NCI-H2107 (cell line): ENCODE measurements around the gene PLA2G4E.

Experiments used
- DNase-seq: peaks from one replicate; lab custom pipeline; 2025; lab: John Stamatoyannopoulos, UW

The PLA2G4E gene

DNA sequence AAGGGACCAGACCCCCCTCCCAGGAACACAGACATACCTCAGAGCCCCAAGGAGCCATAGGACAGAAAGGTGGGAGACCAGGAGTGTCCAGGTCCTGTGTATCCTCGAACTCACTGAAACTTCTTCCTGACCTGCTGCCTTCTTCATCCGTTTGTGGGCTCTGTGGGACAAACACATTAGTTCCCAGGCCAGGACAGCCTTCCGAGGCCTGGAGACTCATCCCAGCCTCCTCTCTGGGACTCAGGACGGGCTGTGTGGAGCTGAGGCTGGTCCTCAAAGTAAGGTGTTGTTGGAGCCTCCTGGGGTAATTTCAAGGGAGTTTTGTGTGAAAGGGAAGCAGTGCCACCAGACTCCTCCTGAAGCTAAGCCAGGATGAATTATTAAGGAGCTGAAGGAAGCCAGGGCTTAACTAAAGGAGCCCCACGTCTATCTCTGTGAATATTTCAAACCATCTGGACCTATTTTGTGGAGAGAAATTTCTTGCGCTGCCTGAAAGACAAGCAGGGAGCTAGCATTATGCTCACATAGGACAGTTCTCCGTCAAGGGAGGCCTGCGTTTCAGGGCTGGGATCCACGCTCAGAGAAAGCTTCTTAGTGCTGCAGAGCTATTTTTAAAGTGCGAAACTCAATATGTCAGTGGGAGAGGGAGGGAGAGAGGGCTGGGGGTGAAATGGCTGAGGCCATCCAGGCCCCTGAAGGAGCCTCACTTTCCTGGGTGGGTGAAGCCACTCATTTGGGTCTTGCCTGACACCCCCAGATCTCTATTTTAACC lies 29.8 kb upstream of the PLA2G4E start:
- no peak for DNase-seq

DNA sequence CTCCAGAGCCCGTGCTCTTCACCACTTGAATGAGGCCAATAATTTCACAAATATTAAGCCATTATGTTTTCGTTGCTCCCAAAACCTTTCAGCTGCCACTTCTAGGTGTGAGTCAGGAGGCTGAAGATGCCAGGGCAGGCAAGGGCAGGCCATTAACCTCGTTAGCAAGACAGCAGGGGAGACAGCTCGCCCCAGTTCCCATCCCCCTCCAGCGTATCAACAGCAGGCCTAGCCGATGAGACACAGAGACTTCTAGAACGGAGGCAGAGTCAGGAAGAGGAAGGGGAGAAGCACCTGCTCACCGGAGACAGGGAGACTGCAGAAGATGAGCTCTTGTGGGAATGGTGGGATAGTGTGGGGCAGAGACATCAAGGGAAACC lies 28.0 kb upstream of the PLA2G4E start:
- no peak for DNase-seq

DNA sequence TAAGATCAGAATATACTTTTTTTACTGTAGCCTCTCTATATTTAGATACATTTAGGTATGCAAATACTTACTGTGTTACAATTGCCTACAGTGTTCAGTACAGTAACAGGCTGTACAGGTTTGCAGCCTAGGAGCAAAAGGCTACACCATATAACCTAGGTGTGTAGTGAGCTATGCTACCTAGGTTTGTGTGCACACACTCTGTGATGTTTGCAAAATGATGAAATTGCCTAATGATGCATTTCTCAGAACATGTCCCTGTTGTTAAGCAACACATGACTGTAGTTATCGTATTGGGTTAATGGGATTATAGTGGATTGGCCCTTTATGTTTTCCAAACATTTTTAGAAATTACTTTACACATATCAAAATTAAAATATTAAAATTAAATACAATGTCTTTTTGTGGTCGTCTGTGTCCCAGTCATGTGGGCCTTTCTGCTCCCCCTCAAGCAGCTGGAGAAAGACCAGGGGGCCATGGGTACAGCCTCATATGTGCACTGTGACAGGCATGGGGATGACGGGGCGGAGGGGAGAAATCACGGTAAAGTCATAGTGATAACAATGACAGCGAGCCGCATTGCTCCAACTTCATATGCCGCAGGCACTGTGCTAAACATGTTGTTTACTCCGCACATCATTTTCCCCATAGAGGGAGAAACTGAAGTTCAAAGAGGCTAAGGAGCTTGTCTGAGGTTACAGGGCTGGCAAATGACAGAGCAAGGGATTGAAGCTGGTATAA lies 27.4 kb upstream of the PLA2G4E start:
- DNase-seq: no peak

DNA sequence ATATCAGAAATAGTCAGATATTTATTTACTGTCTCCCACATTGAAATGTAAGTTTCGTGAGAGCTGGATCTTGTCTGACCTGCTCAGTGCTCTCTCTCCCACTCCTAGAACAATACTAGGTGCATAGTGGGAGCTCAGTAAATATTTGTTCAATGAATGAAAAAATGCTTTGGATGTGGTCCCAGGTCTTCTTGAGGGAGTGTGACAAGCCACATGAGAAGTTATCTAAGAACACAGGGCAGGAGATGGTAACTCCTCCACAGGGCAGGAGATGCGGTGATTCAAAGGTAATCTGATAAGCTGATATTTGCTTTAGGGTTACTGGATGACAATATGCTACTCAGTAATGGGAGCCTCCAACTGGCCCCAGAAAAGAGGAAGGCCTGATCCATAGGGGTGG lies 25.8 kb upstream of the PLA2G4E start:
- DNase-seq: no peak

GRCh38 chr15:42045211-42045615 lies 24.4 kb upstream of the PLA2G4E start:
- DNase-seq: no peak

DNA sequence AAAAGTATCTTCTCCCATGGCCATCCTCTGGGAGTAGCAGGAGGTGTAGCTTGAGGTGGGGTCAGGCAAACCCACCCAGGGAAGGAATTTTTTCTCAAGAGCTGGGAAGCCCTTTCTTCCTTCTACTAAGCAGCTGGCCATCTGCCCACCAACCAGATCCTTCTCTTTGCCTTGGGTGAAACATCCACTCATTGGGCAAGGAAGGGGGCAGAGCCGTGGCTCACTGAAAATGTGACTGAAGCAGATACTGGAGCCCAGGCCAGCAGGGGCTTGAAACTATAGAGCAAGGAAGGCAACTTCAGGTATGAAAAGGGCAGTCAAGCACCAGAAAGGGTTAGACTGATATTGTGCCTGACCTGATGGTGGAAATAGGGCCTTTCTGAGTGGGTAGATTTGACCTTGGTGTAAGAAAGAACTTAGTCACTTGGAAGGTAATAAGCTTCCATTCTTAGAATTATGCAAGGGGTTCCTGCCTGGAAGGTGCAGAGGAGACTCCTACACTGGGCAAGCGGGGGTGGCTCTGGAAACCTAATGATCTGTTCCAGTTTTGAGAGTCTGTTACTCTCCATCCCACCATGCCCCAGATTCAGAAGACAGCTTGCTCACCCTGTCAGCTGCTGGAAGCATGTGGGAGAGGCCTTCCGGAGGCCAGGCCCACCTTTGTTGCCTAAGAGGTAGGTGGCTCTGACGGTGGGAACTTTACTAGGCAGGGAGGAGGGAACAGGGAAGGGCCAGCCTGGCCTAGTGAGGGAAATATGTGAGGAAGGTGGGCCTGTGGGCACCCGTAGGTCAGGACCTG lies 22.0 kb upstream of the PLA2G4E start:
- no peak for DNase-seq

- DNase-seq: no peak
Measured at GRCh38 chr15:42038401-42038800, 17.6 kb upstream of the PLA2G4E start.

DNA sequence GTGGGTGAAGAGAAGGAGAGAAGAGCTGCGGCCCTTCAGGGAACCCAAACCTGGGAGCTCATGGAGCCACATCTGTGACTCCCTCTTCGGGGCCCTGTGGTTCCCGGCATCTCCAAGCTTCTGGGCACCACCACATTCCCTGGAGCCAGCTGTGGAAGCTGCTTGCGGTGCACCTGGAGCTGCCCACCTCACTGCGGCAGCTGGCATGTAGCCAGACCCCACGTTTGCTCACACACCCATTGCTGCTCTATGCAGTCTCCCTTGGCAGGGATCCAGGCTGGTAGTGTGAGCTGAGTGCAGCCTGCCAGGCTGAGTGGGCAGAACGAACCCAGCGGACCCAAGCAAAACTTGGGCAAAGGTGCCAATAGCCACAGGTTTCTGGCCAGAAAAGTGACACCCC lies 16.8 kb upstream of the PLA2G4E start:
- DNase-seq: peak; percentile 2

DNA sequence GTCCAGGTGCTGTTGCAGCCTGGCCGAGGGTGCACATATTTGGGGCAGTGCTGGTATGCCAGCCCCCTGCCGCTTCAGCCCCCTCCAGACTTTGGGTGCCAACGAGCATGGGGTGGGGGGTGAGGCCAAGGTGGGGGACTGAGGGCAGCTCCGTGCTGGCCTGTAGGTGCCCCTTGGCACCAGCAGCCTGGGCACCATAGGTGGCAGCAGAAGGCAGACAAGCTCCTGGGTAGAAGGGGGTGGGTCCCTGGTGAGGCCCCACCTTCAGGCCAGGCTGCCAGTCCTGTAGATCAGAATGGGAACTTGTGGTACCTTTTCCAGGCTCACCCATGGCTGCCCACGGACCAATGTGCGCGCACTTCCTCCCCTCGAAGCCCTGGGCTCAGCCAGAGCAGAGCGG lies 16.1 kb upstream of the PLA2G4E start:
- no peak for DNase-seq

DNA sequence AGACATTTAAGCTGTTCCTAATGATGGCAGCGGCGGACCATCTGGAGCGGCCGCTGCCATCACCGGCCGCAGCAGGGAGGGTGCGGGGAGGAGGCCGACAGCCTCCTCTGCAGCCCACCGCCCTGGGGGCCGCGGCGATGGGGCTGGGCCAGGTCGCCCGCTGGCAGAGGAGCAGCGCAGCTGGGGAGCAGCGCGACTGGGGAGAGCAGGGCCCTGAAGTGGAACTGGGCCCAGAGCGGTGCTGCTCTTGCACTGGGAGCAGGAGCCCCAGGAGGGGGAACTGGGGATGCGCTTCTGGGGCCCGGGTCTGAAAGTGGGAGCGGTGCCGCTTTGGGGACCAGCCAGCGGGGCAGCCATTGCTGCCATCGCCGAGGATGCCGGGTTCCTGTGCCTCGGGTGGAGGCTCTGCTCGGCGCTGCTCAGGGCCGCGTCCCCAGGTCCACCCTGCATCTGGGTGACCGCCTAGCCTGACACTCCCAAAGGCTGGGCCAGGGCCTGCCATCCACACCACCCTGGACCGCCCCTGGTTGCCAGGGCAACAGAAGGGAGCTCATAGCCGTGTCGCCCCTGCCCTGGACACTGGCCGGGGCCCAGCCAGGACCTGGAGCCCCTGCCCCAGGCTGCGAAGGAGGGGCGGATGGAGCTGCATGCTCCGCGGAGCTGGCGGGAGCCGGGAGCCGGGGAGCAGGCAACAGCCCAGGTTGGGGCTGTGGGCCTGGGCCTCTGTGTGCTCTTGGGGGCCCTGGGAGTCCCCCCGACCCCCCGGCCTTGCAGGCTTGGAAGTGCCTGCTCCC lies 15.5 kb upstream of the PLA2G4E start:
- DNase-seq: no peak

- DNase-seq: no peak
Measured at GRCh38 chr15:42035435-42035761, 14.6 kb upstream of the PLA2G4E start.

DNA sequence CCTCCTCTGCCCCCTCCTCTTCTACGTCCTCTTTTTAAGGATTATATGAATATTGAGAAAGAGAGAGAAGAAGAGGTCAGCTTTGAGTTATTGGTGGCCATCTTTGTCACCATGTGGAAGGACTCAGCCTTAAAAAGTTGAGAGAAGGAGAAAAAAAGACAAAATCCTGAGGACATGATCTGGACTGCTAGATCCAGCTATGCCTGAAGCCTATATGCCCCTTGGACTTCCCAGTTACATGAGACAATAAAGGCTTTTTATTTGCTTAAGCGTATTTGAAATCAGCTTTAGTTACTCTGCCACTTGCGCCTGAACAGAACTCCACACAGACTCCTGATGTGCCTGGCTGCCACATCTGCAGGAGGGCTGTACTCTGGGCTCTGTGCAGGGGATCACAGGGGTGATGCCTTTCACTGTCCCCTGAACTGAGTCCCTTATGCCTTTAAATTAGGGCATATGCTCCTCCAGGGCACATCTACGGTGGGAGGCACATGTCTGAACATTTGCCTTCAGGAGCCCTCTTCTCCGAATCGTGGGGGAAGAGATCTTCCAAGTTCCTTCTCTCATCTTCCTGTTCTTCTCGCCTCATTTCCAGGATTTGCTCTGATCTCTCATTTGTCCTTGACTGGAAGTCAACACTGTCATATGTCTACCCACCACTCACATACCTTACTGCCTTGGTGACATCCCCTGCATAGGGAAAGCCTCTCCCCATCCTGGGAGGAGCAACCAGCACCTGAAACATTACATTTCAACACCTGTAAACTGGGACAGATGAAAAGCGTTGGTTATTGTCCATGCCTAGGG lies 14.0 kb upstream of the PLA2G4E start:
- no peak for DNase-seq

GRCh38 chr15:42033214-42033873 lies 12.5 kb upstream of the PLA2G4E start:
- DNase-seq: no peak

- DNase-seq: no peak
Measured at GRCh38 chr15:42032376-42033213, 11.8 kb upstream of the PLA2G4E start.

GRCh38 chr15:42031198-42031915 lies 10.5 kb upstream of the PLA2G4E start:
- no peak for DNase-seq

GRCh38 chr15:42027521-42027920 lies 6.7 kb upstream of the PLA2G4E start:
- no peak for DNase-seq

GRCh38 chr15:42024303-42024702 lies 3.5 kb upstream of the PLA2G4E start:
- DNase-seq: no peak

DNA sequence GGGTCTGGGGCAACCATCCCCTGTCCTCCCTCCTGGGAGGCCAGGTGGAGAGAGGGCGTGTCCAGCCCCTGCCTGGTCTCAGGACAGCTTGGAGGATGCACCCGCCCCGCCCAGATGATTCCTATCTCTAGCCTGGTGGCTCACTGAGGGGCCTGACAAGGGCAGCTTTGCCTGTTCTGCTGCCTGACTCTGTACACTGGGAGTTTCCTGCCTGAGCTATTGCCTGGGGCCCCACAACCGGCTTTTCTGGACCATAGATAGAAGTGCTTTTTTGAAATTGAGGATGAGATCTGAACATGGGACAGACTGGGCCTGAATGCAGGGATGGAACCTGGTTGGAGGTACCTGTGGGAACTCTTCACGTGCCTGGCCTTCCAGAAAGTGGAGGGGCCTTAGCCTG lies 751 bp upstream of the PLA2G4E start:
- no peak for DNase-seq
